Tibial artery (tissue), 4 donors: ENCODE measurements around the gene CDX2.

Experiments used
- DNase-seq, 2 donors: peaks; one replicate each; pipeline ENCODE4 v3.0.0-alpha.2; 2019
- H3K27ac ChIP-seq, 2 donors: fragments of 200-600 bp; sonication (generic) in 1 of 2; 1 replicate in 1 of 2; 2 replicates in 1 of 2; pipeline ENCODE4 v1.5.1; 2018 to 2019; ENCODE audit warnings: mild to moderate bottlenecking in 1 of 2
- H3K27me3 ChIP-seq, 2 donors: fragments of 200-600 bp; sonication (generic) in 1 of 2; one replicate each; pipeline versions ENCODE4 v1.5.1 to v1.6.0; 2016 to 2019
- H3K36me3 ChIP-seq, 3 donors: fragments of 200-600 bp; sonication (generic) in 2 of 3; one replicate each; pipeline ENCODE4 v1.5.1; 2016 to 2019; ENCODE audit warnings: mild to moderate bottlenecking in 2 of 3
- H3K4me1 ChIP-seq, 4 donors: fragments of 200-600 bp; sonication (generic) in 2 of 4; 1 replicate in 3 of 4; 2 replicates in 1 of 4; pipeline ENCODE4 v1.5.1; 2016 to 2019
- H3K4me3 ChIP-seq, 2 donors: fragments of 200-600 bp; sonication (generic) in 1 of 2; 1 replicate in 1 of 2; 2 replicates in 1 of 2; pipeline ENCODE4 v1.5.1; 2018 to 2019; ENCODE audit warnings: mild to moderate bottlenecking in 2 of 2
- H3K9me3 ChIP-seq, 3 donors: fragments of 200-600 bp; sonication (generic) in 1 of 3; one replicate each; pipeline ENCODE4 v1.5.1; 2016 to 2019
- intact Hi-C: fragments of 100-400 bp; cut with DNase I; formaldehyde crosslinking; loops from one replicate; pipeline ENCODE4 v1.15.0; 2023; ENCODE audit warnings: low total_unique reads
- TF ChIP-seq, protein P1 (sequence below), 2 experiments: fragments of 200-600 bp in 1 of 2; fragments of 450-650 bp in 1 of 2; IDR thresholded peaks; one replicate each; pipeline ENCODE4 v1.5.1; 2017 to 2019; ENCODE audit warnings: antibody characterized with exemption in 2 of 2, mild to moderate bottlenecking in 1 of 2, moderate library complexity in 1 of 2

The CDX2 gene

DNA sequence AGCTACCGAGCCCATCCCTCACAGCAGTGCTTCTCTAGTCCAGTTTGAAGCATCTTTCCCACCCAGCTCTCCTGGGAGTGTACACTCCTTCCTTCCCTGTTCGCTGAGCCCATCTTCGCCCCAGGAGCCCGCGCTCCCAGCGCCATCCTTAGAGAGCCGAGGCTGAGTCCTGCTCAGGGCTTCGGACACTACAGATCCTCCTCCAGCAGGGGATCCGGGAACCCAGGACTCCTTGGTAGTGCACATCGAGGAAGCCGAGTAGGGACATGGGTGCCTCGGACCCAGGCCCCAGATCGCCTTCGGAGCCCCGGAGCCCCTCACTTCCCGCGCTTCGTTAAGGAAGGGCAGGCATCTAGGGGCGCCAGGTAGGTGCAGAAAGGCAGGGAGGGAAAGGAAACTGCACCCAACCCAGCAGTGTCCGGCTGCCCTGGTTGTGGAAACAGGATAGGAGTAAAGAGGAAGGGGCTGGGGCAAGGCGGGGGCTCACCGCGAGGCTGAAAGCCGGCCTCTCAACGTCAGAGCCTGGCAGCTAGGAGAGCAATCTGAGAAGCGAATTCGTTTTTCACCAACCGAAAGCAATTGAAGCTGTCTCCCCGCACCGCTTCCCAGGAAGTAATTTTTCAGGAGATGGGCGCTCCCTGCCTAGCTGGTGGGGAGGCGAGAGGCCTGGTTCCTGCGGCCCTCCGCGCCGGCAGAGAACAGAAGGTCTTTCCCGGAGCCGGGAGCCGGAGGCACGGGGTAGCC lies 48.3 kb downstream of the CDX2 start:
- TF ChIP-seq, protein P1, sequence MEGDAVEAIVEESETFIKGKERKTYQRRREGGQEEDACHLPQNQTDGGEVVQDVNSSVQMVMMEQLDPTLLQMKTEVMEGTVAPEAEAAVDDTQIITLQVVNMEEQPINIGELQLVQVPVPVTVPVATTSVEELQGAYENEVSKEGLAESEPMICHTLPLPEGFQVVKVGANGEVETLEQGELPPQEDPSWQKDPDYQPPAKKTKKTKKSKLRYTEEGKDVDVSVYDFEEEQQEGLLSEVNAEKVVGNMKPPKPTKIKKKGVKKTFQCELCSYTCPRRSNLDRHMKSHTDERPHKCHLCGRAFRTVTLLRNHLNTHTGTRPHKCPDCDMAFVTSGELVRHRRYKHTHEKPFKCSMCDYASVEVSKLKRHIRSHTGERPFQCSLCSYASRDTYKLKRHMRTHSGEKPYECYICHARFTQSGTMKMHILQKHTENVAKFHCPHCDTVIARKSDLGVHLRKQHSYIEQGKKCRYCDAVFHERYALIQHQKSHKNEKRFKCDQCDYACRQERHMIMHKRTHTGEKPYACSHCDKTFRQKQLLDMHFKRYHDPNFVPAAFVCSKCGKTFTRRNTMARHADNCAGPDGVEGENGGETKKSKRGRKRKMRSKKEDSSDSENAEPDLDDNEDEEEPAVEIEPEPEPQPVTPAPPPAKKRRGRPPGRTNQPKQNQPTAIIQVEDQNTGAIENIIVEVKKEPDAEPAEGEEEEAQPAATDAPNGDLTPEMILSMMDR (IDR thresholded peaks at IDR 0.05), result no peak
- H3K27me3 ChIP-seq, result peaks cover 0 to 100% of the 10 kb centered on the region in 2 donors
- H3K4me1 ChIP-seq, result peaks cover 0 to 60% (median 45%) of the 10 kb centered on the region in 4 donors
- DNase-seq, result no peak
- intact Hi-C loops, result no loop called here
- no peaks in the 10 kb centered on the region for H3K36me3 ChIP-seq
- no peaks in the 10 kb centered on the region for H3K9me3 ChIP-seq
- peak overlapping the region; percentile 38 to 50 for H3K4me3 ChIP-seq
- no peak overlapping the region for H3K27ac ChIP-seq

DNA sequence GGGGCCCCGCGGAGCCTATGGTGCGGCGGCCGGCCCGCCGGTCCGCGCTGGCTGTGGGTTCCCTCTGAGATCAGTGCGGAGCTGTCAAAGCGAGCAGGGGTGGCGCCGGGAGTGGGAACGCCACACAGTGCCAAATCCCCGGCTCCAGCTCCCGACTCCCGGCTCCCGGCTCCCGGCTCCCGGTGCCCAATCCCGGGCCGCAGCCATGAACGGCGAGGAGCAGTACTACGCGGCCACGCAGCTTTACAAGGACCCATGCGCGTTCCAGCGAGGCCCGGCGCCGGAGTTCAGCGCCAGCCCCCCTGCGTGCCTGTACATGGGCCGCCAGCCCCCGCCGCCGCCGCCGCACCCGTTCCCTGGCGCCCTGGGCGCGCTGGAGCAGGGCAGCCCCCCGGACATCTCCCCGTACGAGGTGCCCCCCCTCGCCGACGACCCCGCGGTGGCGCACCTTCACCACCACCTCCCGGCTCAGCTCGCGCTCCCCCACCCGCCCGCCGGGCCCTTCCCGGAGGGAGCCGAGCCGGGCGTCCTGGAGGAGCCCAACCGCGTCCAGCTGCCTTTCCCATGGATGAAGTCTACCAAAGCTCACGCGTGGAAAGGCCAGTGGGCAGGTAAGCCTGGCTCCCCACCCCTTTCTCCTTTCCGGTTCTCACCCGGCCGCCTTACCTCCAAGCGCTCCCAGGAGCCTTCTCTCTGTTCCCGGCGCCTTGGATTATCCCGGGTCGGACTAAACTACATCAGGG lies 49.0 kb downstream of the CDX2 start, which contains the start of gene PDX1:
Gene PDX1, plus strand, starts transcription at position 67 of the 743 bp plus-strand sequence. Its CDS starts 139 bp downstream, at position 206.
- TF ChIP-seq, protein P1 (IDR thresholded peaks at IDR 0.05), result no peak
- H3K9me3 ChIP-seq, result no peaks in the 10 kb centered on the region
- intact Hi-C loops, result no loop called here
- H3K36me3 ChIP-seq, result no peaks in the 10 kb centered on the region
- peaks cover 0 to 100% of the 10 kb centered on the region in 2 donors for H3K27me3 ChIP-seq
- DNase-seq, result no peak
- H3K4me1 ChIP-seq, result peaks cover 0 to 60% (median 45%) of the 10 kb centered on the region in 4 donors
- peak within 1 kb of the TSS; percentile 38 to 50 for H3K4me3 ChIP-seq
- no peak within 1 kb of the TSS for H3K27ac ChIP-seq

DNA sequence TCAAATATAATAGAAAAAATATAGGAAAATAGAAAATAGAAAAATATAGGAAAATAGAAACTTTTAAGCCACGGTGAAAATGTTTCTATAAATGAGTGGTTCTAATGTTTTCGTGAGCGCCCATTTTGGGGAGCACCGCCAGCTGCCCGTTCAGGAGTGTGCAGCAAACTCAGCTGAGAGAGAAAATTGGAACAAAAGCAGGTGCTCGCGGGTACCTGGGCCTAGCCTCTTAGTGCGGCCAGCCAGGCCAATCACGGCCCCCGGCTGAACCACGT lies 49.5 kb downstream of the CDX2 start:
- Histone ChIP-seq H3K4me3 (peak overlapping the region; percentile 38 to 50), H3K27me3 (peaks cover 0 to 100% of the 10 kb centered on the region in 2 donors), H3K27ac (no peak overlapping the region), H3K9me3 (no peaks in the 10 kb centered on the region), H3K36me3 (no peaks in the 10 kb centered on the region), H3K4me1 (peaks cover 0 to 59% (median 45%) of the 10 kb centered on the region in 4 donors)
- intact Hi-C loops, result no loop called here
- TF ChIP-seq, protein P1 (IDR thresholded peaks at IDR 0.05), result no peak
- no peak for DNase-seq

DNA sequence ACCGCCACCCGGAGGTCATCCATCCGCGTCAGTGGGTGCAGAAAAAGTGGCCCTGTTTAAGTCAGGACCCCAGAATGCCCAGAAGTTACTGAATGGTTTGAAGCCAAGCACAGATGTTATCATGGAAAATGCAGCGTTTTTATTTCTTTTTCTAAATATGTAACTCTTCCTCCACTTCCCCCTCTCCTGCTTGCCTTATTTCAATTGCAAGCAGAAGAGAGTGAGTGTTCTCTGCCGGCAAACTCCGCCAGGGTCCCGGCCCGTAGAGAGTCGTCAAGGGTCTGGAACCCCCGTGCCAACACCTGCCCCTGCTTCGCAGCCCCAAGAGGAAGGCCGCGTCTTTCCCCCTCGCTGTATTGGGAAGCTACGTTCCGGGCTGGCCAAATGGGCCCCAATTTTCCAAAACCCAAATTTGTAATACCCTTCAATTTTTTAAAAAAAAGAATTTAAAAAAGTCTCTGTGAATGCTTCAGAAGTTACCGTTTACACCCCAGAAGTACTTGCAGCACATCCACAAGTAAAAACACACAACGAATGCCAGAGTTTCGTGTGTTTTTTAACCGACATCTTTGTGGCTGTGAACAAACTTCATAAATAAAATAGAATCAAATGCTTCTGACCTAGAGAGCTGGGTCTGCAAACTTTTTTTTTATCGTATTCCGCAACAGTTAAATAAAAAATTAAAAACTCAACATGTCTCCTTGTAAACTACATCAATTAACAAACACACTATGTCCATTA lies 50.0 kb downstream of the CDX2 start:
- TF ChIP-seq, protein P1 (IDR thresholded peaks at IDR 0.05), result no peak
- H3K9me3 ChIP-seq, result no peaks in the 10 kb centered on the region
- H3K4me3 ChIP-seq, result peak overlapping the region in 1 of 2 donors; percentile 50
- peaks cover 0 to 100% of the 10 kb centered on the region in 2 donors for H3K27me3 ChIP-seq
- no peaks in the 10 kb centered on the region for H3K36me3 ChIP-seq
- no peak overlapping the region for H3K27ac ChIP-seq
- intact Hi-C loops, result no loop called here
- peaks cover 0 to 54% (median 42%) of the 10 kb centered on the region in 4 donors for H3K4me1 ChIP-seq
- no peak for DNase-seq

DNA sequence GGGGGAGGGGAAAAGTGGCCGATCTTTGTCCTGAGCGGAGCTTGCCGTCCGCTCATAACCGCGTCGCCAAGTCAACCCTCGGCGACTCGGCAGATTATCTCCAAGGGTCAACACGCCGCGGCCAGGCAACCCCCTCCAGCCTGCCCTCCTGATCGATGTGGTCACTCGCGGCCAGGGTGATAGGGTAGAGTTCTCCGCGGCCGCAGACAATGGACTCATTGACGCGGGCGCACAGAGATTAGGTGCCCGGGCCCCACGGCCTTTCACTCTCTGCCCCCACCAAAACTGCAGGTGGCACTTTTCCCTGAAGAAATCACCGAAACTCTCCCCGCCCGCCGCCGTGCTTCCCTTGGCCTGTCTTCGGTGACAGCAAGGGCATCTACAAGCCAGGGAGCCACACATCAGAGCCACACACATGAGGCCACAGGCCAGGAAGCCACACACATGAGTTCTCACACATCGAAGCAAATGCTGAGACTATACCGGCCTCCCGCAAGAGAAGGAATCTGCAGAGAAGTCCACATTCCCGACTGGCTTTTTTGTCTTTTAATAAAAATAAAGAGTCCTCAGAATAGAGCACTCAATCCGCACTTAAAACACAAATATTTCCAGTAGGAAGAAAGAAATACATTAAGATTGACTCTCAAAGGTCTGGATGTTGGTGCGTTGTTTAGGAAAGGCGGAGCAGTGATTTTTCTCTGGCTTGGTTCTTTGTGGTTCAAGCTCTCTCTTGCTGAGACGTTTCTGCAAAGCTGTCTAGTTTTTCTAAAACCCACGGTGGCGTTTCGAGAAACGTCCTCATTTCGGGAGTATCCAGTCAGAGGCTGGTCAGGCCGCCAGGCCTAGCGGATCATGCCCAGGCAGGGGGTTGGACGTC lies 50.8 kb downstream of the CDX2 start:
- no peak overlapping the region for H3K27ac ChIP-seq
- peaks cover 0 to 51% (median 41%) of the 10 kb centered on the region in 4 donors for H3K4me1 ChIP-seq
- peaks cover 0 to 97% of the 10 kb centered on the region in 2 donors for H3K27me3 ChIP-seq
- no peak for DNase-seq
- H3K9me3 ChIP-seq, result no peaks in the 10 kb centered on the region
- no peaks in the 10 kb centered on the region for H3K36me3 ChIP-seq
- intact Hi-C loops, result no loop called here
- TF ChIP-seq, protein P1 (IDR thresholded peaks at IDR 0.05), result no peak
- H3K4me3 ChIP-seq, result no peak overlapping the region
